ENCODE results near the gene AGPS.

GRCh38 chr2:177353187-177353478 is 39.4 kb upstream of the AGPS start:
- TF ChIP-seq POLR2A (IDR thresholded peaks at IDR 0.05), result no peak
- no peak for TF ChIP-seq CTCF (IDR thresholded peaks at IDR 0.05)
